Neuronal stem cell (in vitro differentiated cells): ENCODE results near the gene KLC3. TPM values are rescaled to one million over a fixed set of nuclear protein-coding genes. Genes with fewer than 3 reads are reported as not detected.

Source experiments
- DNase-seq: peaks from one replicate; pipeline ENCODE4 v3.0.0-alpha.2; 2013; ENCODE audit warnings: low spot score
- H2AFZ ChIP-seq: one replicate; pipeline ENCODE4 v1.6.1; 2013; ENCODE audit warnings: mild to moderate bottlenecking, low read length, inconsistent platforms
- H2AK5ac ChIP-seq: 2 replicates; pipeline ENCODE4 v1.6.1; 2013; ENCODE audit warnings: low read depth, mild to moderate bottlenecking, inconsistent platforms, low read length, moderate library complexity, mixed read lengths
- H2BK120ac ChIP-seq: 2 replicates; pipeline ENCODE4 v1.6.1; 2013; ENCODE audit warnings: low read depth, mild to moderate bottlenecking, inconsistent platforms, low read length, moderate library complexity, mixed read lengths
- H2BK12ac ChIP-seq: one replicate; pipeline ENCODE4 v1.6.1; 2013; ENCODE audit warnings: low read length, inconsistent platforms
- H2BK15ac ChIP-seq: 2 replicates; pipeline ENCODE4 v1.6.1; 2013; ENCODE audit warnings: mild to moderate bottlenecking, low read length, inconsistent platforms, mixed read lengths
- H2BK5ac ChIP-seq: one replicate; pipeline ENCODE4 v1.6.1; 2013; ENCODE audit warnings: inconsistent platforms, mild to moderate bottlenecking, low read length, moderate library complexity
- H3K14ac ChIP-seq: one replicate; pipeline ENCODE4 v1.6.1; 2013; ENCODE audit warnings: low read length, inconsistent platforms
- H3K18ac ChIP-seq: 2 replicates; pipeline ENCODE4 v1.6.1; 2013; ENCODE audit warnings: low read length, inconsistent platforms
- H3K23ac ChIP-seq: 2 replicates; pipeline ENCODE4 v1.6.1; 2013; ENCODE audit warnings: low read depth, mild to moderate bottlenecking, mixed read lengths, low read length, inconsistent platforms; ENCODE audit not compliant: poor library complexity
- H3K27ac ChIP-seq: replicated peaks from 3 replicates; pipeline ENCODE4 v1.5.1; 2013; ENCODE audit warnings: low read length, inconsistent platforms
- H3K27me3 ChIP-seq, 3 experiments: 2 replicates each; pipeline ENCODE4 v1.6.1; 2013; ENCODE audit warnings: low read length in 3 of 3, mild to moderate bottlenecking in 2 of 3, inconsistent platforms in 1 of 3, low read depth in 1 of 3, mixed read lengths in 1 of 3, moderate library complexity in 1 of 3; ENCODE audit not compliant: control insufficient read depth in 3 of 3, insufficient read depth in 3 of 3
- H3K36me3 ChIP-seq, 2 donors: replicated peaks in 1 of 2; 2 replicates each; pipeline ENCODE4 v1.6.1; 2013; ENCODE audit warnings: low read length in 2 of 2; ENCODE audit not compliant: control insufficient read depth in 2 of 2, insufficient read depth in 2 of 2
- H3K4ac ChIP-seq: 2 replicates; pipeline ENCODE4 v1.6.1; 2013; ENCODE audit warnings: inconsistent platforms, mild to moderate bottlenecking, low read length, moderate library complexity
- H3K4me1 ChIP-seq, 2 donors: 1 replicate in 1 of 2; 2 replicates in 1 of 2; pipeline ENCODE4 v1.6.1; 2013; ENCODE audit warnings: low read length in 2 of 2, low read depth in 1 of 2; ENCODE audit not compliant: control insufficient read depth in 2 of 2, insufficient read depth in 1 of 2
- H3K4me2 ChIP-seq: one replicate; pipeline ENCODE4 v1.6.1; 2013; ENCODE audit warnings: mild to moderate bottlenecking, low read length, inconsistent platforms; ENCODE audit not compliant: insufficient read depth, poor library complexity, severe bottlenecking
- H3K4me3 ChIP-seq, 2 donors: 2 replicates each; pipeline ENCODE4 v1.5.1; 2013; ENCODE audit warnings: low read length in 2 of 2, mild to moderate bottlenecking in 2 of 2, inconsistent platforms in 1 of 2, moderate library complexity in 1 of 2
- H3K79me1 ChIP-seq: one replicate; pipeline ENCODE4 v1.6.1; 2013; ENCODE audit warnings: low read depth, mild to moderate bottlenecking, inconsistent platforms, low read length, moderate library complexity
- H3K9ac ChIP-seq: one replicate; pipeline ENCODE4 v1.6.1; 2013; ENCODE audit warnings: mild to moderate bottlenecking, low read depth, low read length, inconsistent platforms; ENCODE audit not compliant: poor library complexity
- H3K9me3 ChIP-seq, 2 donors: replicated peaks in 1 of 2; 2 replicates each; pipeline versions ENCODE3 to v1.6.1; 2013; ENCODE audit warnings: low read length in 2 of 2, mild to moderate bottlenecking in 2 of 2, inconsistent platforms in 1 of 2, low read depth in 1 of 2, mixed read lengths in 1 of 2, moderate library complexity in 1 of 2; ENCODE audit not compliant: control insufficient read depth in 2 of 2, insufficient read depth in 1 of 2
- H4K8ac ChIP-seq: one replicate; pipeline ENCODE4 v1.6.1; 2013; ENCODE audit warnings: low read depth, mild to moderate bottlenecking, inconsistent platforms, low read length, moderate library complexity
- H4K91ac ChIP-seq: one replicate; pipeline ENCODE4 v1.6.1; 2013; ENCODE audit warnings: low read length, low read depth, mild to moderate bottlenecking, inconsistent platforms; ENCODE audit not compliant: poor library complexity
- WGBS, 2 donors: extraction: QIAGEN DNeasy Blood & Tissue Kit; methylation state at CpG; one replicate each; pipeline ENCODE4 v1.1.7; 2013; ENCODE audit warnings: missing lambda C conversion rate in 2 of 2, mixed read lengths in 1 of 2; ENCODE audit not compliant: insufficient read length in 2 of 2, insufficient replicate concordance in 1 of 2; ENCODE audit errors: extremely low coverage in 2 of 2; 5-methylcytosine and 5-hydroxymethylcytosine counted together
- polyA plus RNA-seq, 2 experiments: library from polyadenylated mRNA; stranded (reverse); fragments of 200-250 nt; gene quantifications; one replicate each; pipeline ENCODE4 v1.2.3, GENCODE V29; 2013

The KLC3 gene
- polyA plus RNA-seq (2013, experiment 1 of 2), result 0.11 TPM
- 0.11 TPM for polyA plus RNA-seq (2013, experiment 2 of 2)

DNA sequence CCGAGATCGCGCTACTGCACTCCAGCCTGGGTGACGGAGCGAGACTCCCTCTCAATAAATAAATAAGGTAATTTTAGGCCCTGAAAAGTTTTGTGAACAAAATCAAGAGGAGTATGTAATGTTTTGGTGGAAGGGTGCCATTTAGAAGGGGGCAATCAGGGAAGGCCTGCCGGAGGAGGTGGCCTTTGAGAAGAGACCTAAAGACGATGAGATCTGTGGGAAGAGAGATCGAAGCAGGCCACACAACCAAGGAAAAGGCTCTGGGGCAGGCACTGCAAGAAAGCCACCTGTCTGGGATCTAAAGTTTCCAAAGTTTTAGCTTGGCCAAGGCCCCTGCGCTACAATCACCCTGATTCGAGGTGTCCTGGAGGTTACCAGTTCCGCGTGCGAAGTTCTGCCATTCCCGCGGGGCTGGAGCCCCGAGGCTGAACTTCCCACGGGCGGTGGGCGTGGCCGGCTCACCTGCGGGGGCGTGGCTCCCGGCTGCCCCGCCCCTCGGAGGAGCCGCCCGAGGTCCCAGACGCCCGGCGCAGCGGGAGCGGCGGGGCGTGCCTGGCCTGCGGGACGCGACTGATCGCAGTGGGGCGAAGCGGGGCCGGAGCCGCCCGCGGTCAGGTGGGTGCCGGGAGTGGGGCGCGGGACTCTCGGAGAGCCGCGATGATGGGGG lies at the start of gene KLC3:
KLC3 (plus strand) TSS at position 519 of the 667 bp plus-strand sequence. CDS start 4,792 bp downstream, outside the sequence.
- Histone ChIP-seq H3K14ac (peak within 1 kb of the TSS; percentile 75), H3K9me3 (peaks cover 0 to 3% of the 10 kb centered on the region in 2 donors), H3K4me1 (no peaks in the 10 kb centered on the region), H3K9ac (peak within 1 kb of the TSS; percentile 30), H4K91ac (no peak within 1 kb of the TSS), H3K4ac (no peak within 1 kb of the TSS), H2BK15ac (no peak within 1 kb of the TSS), H2AFZ (peak within 1 kb of the TSS; percentile 49), H3K4me3 (peak within 1 kb of the TSS in 1 of 2 donors; percentile 39), H3K27me3 (peaks cover 5 to 48% (median 30%) of the 10 kb centered on the region in 3 experiments), H3K27ac (no peak within 1 kb of the TSS), H3K79me1 (no peaks in the 10 kb centered on the region), H2BK5ac (no peak within 1 kb of the TSS), H2BK120ac (no peak within 1 kb of the TSS), H4K8ac (peak within 1 kb of the TSS; percentile 31), H2AK5ac (no peak within 1 kb of the TSS), H3K4me2 (peak within 1 kb of the TSS; percentile 55), H3K18ac (no peak within 1 kb of the TSS), H3K36me3 (no peaks in the 10 kb centered on the region), H3K23ac (peak within 1 kb of the TSS; percentile 21), H2BK12ac (no peak within 1 kb of the TSS)
- no peak for DNase-seq
- no CpG with 5 or more reads among the region's 50 CpGs for WGBS, 2 donors

DNA sequence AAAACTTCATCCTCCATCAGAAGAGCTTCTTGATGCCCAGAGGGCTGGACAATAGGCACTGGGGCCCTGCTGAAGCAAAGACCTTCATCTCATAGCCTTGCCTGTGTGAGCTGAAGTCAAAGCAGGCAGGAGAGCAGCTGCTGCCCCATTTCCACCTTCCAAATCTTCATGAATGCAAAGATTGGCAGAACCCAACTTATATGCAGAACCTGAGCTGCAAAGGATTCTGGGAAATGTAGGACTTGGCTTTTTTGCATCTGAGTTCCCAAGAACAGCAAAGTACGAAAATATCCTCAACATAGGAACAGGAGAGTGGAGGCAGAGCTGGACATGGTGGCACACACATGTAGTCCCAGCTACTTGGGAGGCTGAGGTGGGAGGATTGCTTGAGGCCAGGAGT lies 48.7 kb upstream of the KLC3 start:
- Histone ChIP-seq H3K14ac (no peak overlapping the region), H3K4ac (no peak overlapping the region), H3K4me3 (no peak overlapping the region), H3K23ac (no peak overlapping the region), H3K27me3 (no peaks in the 10 kb centered on the region), H3K4me2 (no peak overlapping the region), H2AK5ac (no peak overlapping the region), H2BK5ac (no peak overlapping the region), H2BK12ac (no peak overlapping the region), H2AFZ (no peak overlapping the region), H3K36me3 (peaks cover 33 to 77% of the 10 kb centered on the region in 2 donors), H3K79me1 (no peaks in the 10 kb centered on the region), H3K18ac (no peak overlapping the region), H3K9me3 (peaks cover 4 to 20% of the 10 kb centered on the region in 2 donors), H2BK120ac (no peak overlapping the region), H3K27ac (no peak overlapping the region), H3K9ac (no peak overlapping the region), H4K91ac (no peak overlapping the region), H2BK15ac (no peak overlapping the region), H4K8ac (no peak overlapping the region), H3K4me1 (no peaks in the 10 kb centered on the region)
- WGBS, 2 donors, result no CpG with 5 or more reads among the region's 1 CpG
- no peak for DNase-seq

DNA sequence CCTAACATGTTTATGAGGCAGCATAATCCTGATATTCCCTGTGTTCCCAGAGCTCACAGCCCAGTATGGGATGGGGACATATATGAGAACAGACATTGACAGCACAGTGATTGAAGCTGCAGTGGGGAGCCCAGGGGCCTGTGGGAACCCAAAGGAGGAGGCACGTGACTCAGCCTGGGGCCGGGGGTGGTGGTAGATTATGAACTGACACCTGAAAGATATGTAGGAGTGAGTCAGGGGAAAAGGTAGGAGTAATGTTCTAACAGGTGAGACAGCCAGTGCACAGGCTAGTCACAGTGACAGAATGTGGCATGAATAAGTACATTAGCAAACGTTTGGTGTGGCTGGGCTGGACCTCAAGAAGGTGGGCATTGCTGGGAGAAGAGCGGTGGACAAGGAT lies 46.9 kb upstream of the KLC3 start:
- Histone ChIP-seq H3K27ac (no peak overlapping the region), H2AK5ac (no peak overlapping the region), H3K4me1 (no peaks in the 10 kb centered on the region), H3K14ac (no peak overlapping the region), H2BK5ac (no peak overlapping the region), H4K91ac (no peak overlapping the region), H3K36me3 (peaks cover 36 to 78% of the 10 kb centered on the region in 2 donors), H3K18ac (no peak overlapping the region), H3K23ac (no peak overlapping the region), H3K9ac (no peak overlapping the region), H2BK12ac (no peak overlapping the region), H3K4ac (no peak overlapping the region), H3K4me2 (no peak overlapping the region), H2BK120ac (no peak overlapping the region), H2BK15ac (no peak overlapping the region), H3K27me3 (no peaks in the 10 kb centered on the region), H3K79me1 (no peaks in the 10 kb centered on the region), H3K9me3 (peaks cover 4 to 20% of the 10 kb centered on the region in 2 donors), H2AFZ (no peak overlapping the region), H4K8ac (no peak overlapping the region), H3K4me3 (no peak overlapping the region)
- no CpG with 5 or more reads among the region's 4 CpGs for WGBS, 2 donors
- DNase-seq, result no peak

DNA sequence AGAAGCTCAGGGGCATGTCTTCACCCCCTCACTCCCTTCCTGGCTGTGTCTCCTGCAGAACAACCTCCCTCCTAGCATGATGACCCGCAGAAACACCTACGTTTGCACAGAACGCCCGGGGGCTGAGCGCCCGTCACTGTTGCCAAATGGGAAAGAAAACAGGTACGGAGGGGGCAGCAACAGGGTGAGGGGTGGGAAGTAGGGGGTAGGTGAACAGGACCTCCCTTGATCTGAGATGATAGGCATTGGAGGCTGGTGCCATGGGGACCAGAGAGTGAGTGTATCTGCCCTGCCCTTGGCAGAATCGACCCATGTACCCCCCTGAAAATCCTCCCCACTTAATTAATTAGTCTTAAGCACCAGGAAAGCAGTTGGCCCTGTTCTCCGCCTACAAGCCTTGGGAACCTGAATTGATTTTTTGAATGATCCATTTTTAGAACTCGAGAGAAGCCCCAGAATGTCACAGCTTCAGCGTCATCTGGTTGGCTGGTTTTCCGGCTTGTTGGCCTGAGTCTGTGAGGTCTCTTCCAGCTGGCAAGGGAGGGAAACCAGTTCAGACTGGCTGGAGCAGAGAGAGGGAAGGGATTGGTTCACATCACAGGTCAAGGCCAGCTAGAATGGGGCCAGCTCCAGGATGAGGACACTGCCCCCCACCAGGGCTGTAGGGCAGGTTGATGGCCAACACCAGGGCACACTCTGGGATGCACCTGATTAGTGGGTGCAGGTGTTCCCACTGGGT lies 46.1 kb upstream of the KLC3 start:
- no peaks in the 10 kb centered on the region for H3K4me1 ChIP-seq
- no peak overlapping the region for H3K18ac ChIP-seq
- peaks cover 36 to 81% of the 10 kb centered on the region in 2 donors for H3K36me3 ChIP-seq
- no peak overlapping the region for H4K8ac ChIP-seq
- peaks cover 4 to 20% of the 10 kb centered on the region in 2 donors for H3K9me3 ChIP-seq
- no peak overlapping the region for H2AFZ ChIP-seq
- no peak overlapping the region for H2BK120ac ChIP-seq
- no peak for DNase-seq
- H2BK15ac ChIP-seq, result no peak overlapping the region
- H3K23ac ChIP-seq, result peak overlapping the region; percentile 39
- H3K79me1 ChIP-seq, result no peaks in the 10 kb centered on the region
- no peak overlapping the region for H3K27ac ChIP-seq
- no peaks in the 10 kb centered on the region for H3K27me3 ChIP-seq
- H3K4me3 ChIP-seq, result no peak overlapping the region
- H4K91ac ChIP-seq, result no peak overlapping the region
- no peak overlapping the region for H3K9ac ChIP-seq
- WGBS, 2 donors, result no CpG with 5 or more reads among the region's 12 CpGs
- H3K4me2 ChIP-seq, result no peak overlapping the region
- H2BK5ac ChIP-seq, result no peak overlapping the region
- H3K4ac ChIP-seq, result no peak overlapping the region
- no peak overlapping the region for H2AK5ac ChIP-seq
- no peak overlapping the region for H2BK12ac ChIP-seq
- no peak overlapping the region for H3K14ac ChIP-seq
